Panc1 (cell line): ENCODE results near the gene OMD. TPM values are rescaled to one million over a fixed set of nuclear protein-coding genes. Genes with fewer than 3 reads are reported as not detected.

Source experiments
- ATAC-seq: fragments of 200-7000 bp; cut with Tn5 transposase; 2 replicates; pipeline ENCODE4 v1.9.1; 2020; ENCODE audit warnings: mild to moderate bottlenecking, moderate library complexity
- BruUV-seq: library from RNA; stranded (reverse); fragments of 400-500 nt; replicated peaks from 2 replicates; lab custom pipeline; 2021; lab: Mats Ljungman, UMichigan
- CTCF ChIA-PET: fragments of 300-600 bp; sonication (Branson Sonifier 250); formaldehyde crosslinking; loops from one replicate; lab custom pipeline; 2022; ENCODE audit warnings: antibody characterized with exemption; lab: Charles Lee
- POLR2A ChIA-PET: fragments of 300-600 bp; sonication (Branson Sonifier 250); formaldehyde crosslinking; loops from one replicate; lab custom pipeline; 2022; ENCODE audit warnings: antibody characterized with exemption; lab: Charles Lee
- DNase-seq: peaks from one replicate; pipeline ENCODE4 v3.0.0-alpha.2; 2010; ENCODE audit warnings: low read depth, low spot score
- H3K27ac ChIP-seq: 2 replicates; pipeline ENCODE4 v1.5.1; 2011; ENCODE audit warnings: mild to moderate bottlenecking, low read length, inconsistent platforms
- H3K27me3 ChIP-seq: fragments of 200-500 bp; sonication (Bioruptor generic); 2 replicates; pipeline ENCODE4 v1.6.0; 2014; ENCODE audit warnings: low read length, inconsistent platforms; ENCODE audit not compliant: control insufficient read depth, insufficient read depth
- H3K36me3 ChIP-seq: fragments of 200-500 bp; sonication (Bioruptor generic); 2 replicates; pipeline ENCODE4 v1.5.1; 2014; ENCODE audit warnings: inconsistent platforms, mild to moderate bottlenecking, low read length, moderate library complexity; ENCODE audit not compliant: control insufficient read depth, insufficient read depth
- H3K4me1 ChIP-seq: 2 replicates; pipeline ENCODE4 v1.5.1; 2011; ENCODE audit warnings: inconsistent platforms, mild to moderate bottlenecking, low read length, moderate library complexity; ENCODE audit not compliant: control insufficient read depth, insufficient read depth
- H3K4me3 ChIP-seq, 2 experiments: 2 replicates each; pipeline ENCODE4 v1.5.1; 2011 to 2012; ENCODE audit warnings: low read depth in 2 of 2, low read length in 2 of 2, mild to moderate bottlenecking in 2 of 2, inconsistent platforms in 1 of 2, moderate library complexity in 1 of 2
- H3K9me3 ChIP-seq: fragments of 200-500 bp; sonication (Bioruptor generic); 2 replicates; pipeline ENCODE4 v1.5.1; 2014; ENCODE audit warnings: low read depth, mild to moderate bottlenecking, inconsistent platforms, low read length, moderate library complexity; ENCODE audit not compliant: control insufficient read depth, insufficient read depth
- POLR2AphosphoS5 ChIP-seq: IDR thresholded peaks from 2 replicates; pipeline ENCODE4 v1.6.1; 2012; ENCODE audit warnings: mild to moderate bottlenecking, low read depth, low read length, moderate library complexity
- SIN3A ChIP-seq: IDR thresholded peaks from 2 replicates; pipeline ENCODE4 v1.6.1; 2012; ENCODE audit warnings: low read depth, mild to moderate bottlenecking, low read length, moderate library complexity, borderline replicate concordance; ENCODE audit not compliant: insufficient read depth
- TCF7L2 ChIP-seq: IDR thresholded peaks from 2 replicates; pipeline ENCODE4 v1.6.1; 2011; ENCODE audit warnings: mild to moderate bottlenecking, low read depth, low read length, inconsistent platforms
- in situ Hi-C: cut with HindIII; loops from 2 replicates; pipeline ENCODE4 v1.10.0; 2016; ENCODE audit warnings: low sequenced_read_pairs, low pct_unique_long_range_greater_than_20kb
- intact Hi-C: fragments of 100-400 bp; cut with micrococcal nuclease; formaldehyde crosslinking; loops from one replicate; pipeline ENCODE4 v1.10.0; 2022; ENCODE audit not compliant: unreplicated experiment
- total RNA-seq: library from RNA; stranded (reverse); gene quantifications from one replicate; pipeline ENCODE4 v1.2.1, GENCODE V29; 2021; ENCODE audit not compliant: unreplicated experiment
- TF ChIP-seq, protein P1 (sequence below): fragments of 450-650 bp; IDR thresholded peaks from 2 replicates; pipeline ENCODE4 v1.5.1; 2017; ENCODE audit warnings: mild to moderate bottlenecking
- TF ChIP-seq, protein P2 (sequence below), 2 experiments: IDR thresholded peaks; 2 replicates each; pipeline ENCODE4 v1.6.1; 2011 to 2012; ENCODE audit warnings: low read depth in 2 of 2, control low read depth in 1 of 2, low read length in 1 of 2, mild to moderate bottlenecking in 1 of 2, moderate library complexity in 1 of 2; ENCODE audit not compliant: insufficient read depth in 1 of 2

The OMD gene
- total RNA-seq, 1 experiment from 2014 or later, result not detected

DNA sequence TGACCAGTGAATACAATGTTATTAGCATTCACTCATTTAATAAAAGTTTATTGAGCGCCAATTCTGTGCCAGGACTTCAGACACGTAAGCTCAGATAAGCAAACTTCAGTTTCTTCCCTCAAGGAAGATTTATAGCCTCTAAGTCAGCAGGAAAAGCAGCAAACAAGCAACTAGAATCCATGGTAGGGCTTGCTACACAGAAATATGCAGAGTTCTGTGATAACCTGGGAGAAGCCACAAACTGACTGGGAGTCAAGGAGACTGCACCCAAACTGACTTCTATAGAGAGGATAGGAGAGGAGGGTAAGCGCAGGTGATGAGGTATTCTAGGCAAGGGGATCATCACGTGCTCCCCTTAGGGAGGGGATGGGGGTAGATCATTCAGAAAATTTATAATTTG, 18.5 kb downstream of the OMD start:
- ChIA-PET CTCF (no interaction called here), POLR2A (no interaction called here)
- no peaks in the 10 kb centered on the region for H3K4me1 ChIP-seq
- in situ Hi-C loops, result no loop called here
- DNase-seq (no peak), ATAC-seq (no peak)
- no peaks in the 10 kb centered on the region for H3K27me3 ChIP-seq
- BruUV-seq, result no TSS peak
- H3K9me3 ChIP-seq, result no peaks in the 10 kb centered on the region
- H3K27ac ChIP-seq, result no peak overlapping the region
- intact Hi-C loops, result no loop called here
- TF ChIP-seq, protein P1, sequence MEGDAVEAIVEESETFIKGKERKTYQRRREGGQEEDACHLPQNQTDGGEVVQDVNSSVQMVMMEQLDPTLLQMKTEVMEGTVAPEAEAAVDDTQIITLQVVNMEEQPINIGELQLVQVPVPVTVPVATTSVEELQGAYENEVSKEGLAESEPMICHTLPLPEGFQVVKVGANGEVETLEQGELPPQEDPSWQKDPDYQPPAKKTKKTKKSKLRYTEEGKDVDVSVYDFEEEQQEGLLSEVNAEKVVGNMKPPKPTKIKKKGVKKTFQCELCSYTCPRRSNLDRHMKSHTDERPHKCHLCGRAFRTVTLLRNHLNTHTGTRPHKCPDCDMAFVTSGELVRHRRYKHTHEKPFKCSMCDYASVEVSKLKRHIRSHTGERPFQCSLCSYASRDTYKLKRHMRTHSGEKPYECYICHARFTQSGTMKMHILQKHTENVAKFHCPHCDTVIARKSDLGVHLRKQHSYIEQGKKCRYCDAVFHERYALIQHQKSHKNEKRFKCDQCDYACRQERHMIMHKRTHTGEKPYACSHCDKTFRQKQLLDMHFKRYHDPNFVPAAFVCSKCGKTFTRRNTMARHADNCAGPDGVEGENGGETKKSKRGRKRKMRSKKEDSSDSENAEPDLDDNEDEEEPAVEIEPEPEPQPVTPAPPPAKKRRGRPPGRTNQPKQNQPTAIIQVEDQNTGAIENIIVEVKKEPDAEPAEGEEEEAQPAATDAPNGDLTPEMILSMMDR, result no peak
- TF ChIP-seq TCF7L2 (no peak), POLR2AphosphoS5 (no peak), SIN3A (no peak)
- TF ChIP-seq, protein P2, sequence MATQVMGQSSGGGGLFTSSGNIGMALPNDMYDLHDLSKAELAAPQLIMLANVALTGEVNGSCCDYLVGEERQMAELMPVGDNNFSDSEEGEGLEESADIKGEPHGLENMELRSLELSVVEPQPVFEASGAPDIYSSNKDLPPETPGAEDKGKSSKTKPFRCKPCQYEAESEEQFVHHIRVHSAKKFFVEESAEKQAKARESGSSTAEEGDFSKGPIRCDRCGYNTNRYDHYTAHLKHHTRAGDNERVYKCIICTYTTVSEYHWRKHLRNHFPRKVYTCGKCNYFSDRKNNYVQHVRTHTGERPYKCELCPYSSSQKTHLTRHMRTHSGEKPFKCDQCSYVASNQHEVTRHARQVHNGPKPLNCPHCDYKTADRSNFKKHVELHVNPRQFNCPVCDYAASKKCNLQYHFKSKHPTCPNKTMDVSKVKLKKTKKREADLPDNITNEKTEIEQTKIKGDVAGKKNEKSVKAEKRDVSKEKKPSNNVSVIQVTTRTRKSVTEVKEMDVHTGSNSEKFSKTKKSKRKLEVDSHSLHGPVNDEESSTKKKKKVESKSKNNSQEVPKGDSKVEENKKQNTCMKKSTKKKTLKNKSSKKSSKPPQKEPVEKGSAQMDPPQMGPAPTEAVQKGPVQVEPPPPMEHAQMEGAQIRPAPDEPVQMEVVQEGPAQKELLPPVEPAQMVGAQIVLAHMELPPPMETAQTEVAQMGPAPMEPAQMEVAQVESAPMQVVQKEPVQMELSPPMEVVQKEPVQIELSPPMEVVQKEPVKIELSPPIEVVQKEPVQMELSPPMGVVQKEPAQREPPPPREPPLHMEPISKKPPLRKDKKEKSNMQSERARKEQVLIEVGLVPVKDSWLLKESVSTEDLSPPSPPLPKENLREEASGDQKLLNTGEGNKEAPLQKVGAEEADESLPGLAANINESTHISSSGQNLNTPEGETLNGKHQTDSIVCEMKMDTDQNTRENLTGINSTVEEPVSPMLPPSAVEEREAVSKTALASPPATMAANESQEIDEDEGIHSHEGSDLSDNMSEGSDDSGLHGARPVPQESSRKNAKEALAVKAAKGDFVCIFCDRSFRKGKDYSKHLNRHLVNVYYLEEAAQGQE (IDR thresholded peaks at IDR 0.05; ENCODE audit: insufficient read depth in 1 of 2, low read depth in 2 of 2, low read length in 1 of 2), result no peak
- H3K36me3 ChIP-seq, result no peaks in the 10 kb centered on the region
- no peak overlapping the region for H3K4me3 ChIP-seq

DNA sequence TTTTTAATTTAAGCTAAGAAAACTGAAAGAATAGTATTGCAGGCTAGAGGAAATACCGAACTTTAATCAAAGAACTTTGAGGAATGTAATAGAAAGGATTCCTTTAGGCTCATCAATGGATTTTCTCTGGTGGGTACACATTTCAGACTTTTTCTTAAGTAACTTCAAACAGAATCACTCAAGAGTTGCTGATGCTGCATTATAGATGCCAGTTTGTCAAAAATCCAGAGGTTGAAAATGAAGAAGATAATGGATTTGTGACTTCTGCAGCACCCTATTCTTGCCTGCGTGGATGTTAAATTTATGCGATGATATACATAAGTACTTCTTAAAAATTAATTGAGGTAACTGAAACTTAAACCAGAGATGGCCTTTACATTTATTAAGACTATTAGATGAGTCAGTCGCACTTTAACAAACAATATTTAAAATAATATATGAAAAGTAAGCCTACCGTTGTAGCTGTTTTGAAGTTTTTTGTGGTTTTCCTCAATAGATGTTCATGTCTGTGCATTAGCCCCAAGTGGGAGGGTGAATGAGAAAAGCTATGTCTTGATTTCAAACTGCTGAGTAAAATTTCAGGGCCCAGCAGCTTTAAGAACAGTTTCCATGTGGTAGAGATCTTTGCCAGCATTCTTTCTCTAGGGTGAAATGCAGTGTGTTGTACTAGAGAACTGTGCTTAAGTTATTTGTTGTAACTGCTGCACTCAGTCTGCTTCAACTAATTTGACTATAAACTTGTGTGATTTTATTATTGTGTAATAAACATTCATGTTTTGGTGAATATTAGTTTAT, 20.0 kb downstream of the OMD start, which contains the start of gene OGN:
OGN (minus strand) TSS at position 537 of the 795 bp plus-strand sequence. CDS start 1,171 bp downstream, outside the sequence.
- ChIA-PET CTCF (no interaction called here), POLR2A (no interaction called here)
- Histone ChIP-seq H3K9me3 (no peaks in the 10 kb centered on the region), H3K27me3 (no peaks in the 10 kb centered on the region), H3K36me3 (no peaks in the 10 kb centered on the region), H3K4me3 (no peak within 1 kb of the TSS), H3K27ac (no peak within 1 kb of the TSS), H3K4me1 (no peaks in the 10 kb centered on the region)
- no peak for TF ChIP-seq POLR2AphosphoS5
- TF ChIP-seq, protein P1, result no peak
- TF ChIP-seq SIN3A, result no peak
- no peak for TF ChIP-seq TCF7L2
- TF ChIP-seq, protein P2 (IDR thresholded peaks at IDR 0.05; ENCODE audit: insufficient read depth in 1 of 2, low read depth in 2 of 2, low read length in 1 of 2), result no peak
- no peak for DNase-seq
- no peak for ATAC-seq
- in situ Hi-C loops (no loop called here), intact Hi-C loops (no loop called here)
- BruUV-seq, result no TSS peak
